ENCODE measurements around the gene DNAJB13. TPM values are rescaled to one million over a fixed set of nuclear protein-coding genes. Genes with fewer than 3 reads are reported as not detected.

Gene DNAJB13
- total RNA-seq, 3 donors from 2014 or later (not counting 1 experiment from before 2014, with no cell fraction given), result 0.45 TPM; not detected in 2

DNA sequence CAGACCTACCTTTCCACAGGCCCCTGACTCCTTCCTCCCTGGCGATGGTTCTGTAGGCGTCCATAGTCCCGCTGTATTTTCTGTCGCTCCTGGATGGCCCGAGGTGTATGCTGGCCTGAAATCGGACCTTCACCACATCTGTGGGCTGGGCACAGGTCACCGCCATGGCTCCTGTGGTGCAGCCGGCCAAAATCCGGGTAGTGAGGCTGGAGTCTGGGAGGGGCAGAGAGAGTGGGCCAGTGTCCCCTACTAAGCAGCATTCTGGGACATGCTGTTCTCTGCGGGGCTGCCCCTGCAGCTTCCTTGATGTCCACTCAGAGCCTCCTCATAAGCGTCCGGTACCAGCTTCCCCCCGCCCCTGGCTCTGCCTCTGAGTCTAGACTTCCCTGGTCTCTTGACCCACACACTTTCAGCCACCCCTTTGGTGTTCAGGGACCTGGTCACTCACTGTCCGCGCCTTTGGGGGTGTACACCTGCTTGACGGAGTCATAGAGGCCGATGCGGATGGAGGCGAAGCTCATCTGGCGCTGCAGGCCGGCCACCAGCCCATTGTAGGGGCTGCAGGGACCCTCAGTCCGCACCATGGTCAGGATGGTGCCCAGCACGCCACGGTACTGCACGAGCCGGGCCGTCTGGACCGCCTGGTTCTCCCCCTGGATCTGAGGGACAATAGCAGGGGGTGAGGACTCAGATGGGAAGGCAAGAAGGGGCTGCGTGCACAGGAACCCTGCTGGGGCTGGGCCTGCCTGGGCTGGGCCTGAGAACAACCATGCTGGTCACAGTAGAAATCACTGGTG lies 55.1 kb downstream of the DNAJB13 start:
- H3K4me1 ChIP-seq (ENCODE audit: control insufficient read depth, insufficient read depth, low read length), result peaks cover 80% of the 10 kb centered on the region
- H3K4me1 Mint-ChIP-seq, result peaks cover 75 to 81% of the 10 kb centered on the region in 2 donors
- 97% methylated on average over 29 of the region's 29 CpGs for WGBS (ENCODE audit: insufficient coverage)
- intact Hi-C loops (cut with micrococcal nuclease), result loop anchor here (1.0 to 2.0 kb wide), 3 partner anchors 11 to 41 kb away; no protein-coding TSS in a partner anchor
- H3K4me3 Mint-ChIP-seq, result peak overlapping the region; percentile 86
- H3K27ac ChIP-seq (ENCODE audit: low read length), result peak overlapping the region; percentile 76
- H3K9me3 Mint-ChIP-seq, result no peaks in the 10 kb centered on the region
- DNase-seq, result peak in 1 of 2 donors; percentile 13
- no peak overlapping the region for H3K4me3 ChIP-seq (ENCODE audit: low read length)
- no peaks in the 10 kb centered on the region for H3K9me3 ChIP-seq (ENCODE audit: control insufficient read depth, insufficient read depth, low read length)
- TF ChIP-seq, protein P1, sequence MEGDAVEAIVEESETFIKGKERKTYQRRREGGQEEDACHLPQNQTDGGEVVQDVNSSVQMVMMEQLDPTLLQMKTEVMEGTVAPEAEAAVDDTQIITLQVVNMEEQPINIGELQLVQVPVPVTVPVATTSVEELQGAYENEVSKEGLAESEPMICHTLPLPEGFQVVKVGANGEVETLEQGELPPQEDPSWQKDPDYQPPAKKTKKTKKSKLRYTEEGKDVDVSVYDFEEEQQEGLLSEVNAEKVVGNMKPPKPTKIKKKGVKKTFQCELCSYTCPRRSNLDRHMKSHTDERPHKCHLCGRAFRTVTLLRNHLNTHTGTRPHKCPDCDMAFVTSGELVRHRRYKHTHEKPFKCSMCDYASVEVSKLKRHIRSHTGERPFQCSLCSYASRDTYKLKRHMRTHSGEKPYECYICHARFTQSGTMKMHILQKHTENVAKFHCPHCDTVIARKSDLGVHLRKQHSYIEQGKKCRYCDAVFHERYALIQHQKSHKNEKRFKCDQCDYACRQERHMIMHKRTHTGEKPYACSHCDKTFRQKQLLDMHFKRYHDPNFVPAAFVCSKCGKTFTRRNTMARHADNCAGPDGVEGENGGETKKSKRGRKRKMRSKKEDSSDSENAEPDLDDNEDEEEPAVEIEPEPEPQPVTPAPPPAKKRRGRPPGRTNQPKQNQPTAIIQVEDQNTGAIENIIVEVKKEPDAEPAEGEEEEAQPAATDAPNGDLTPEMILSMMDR (IDR thresholded peaks at IDR 0.05), result no peak
- H3K36me3 Mint-ChIP-seq, result no peaks in the 10 kb centered on the region
- peaks cover 8% of the 10 kb centered on the region for H3K36me3 ChIP-seq (ENCODE audit: control insufficient read depth, insufficient read depth, low read length)
- H3K27ac Mint-ChIP-seq, result peak overlapping the region; percentile 91 to 93
- no peaks in the 10 kb centered on the region for H3K27me3 ChIP-seq (ENCODE audit: control insufficient read depth, insufficient read depth, low read length)
- H3K27me3 Mint-ChIP-seq (ENCODE audit: low read depth in 2 of 2), result no peaks in the 10 kb centered on the region
- no peak for ATAC-seq

GRCh38 chr11:74006743-74007304 lies 56.0 kb downstream of the DNAJB13 start:
- Mint-ChIP-seq H3K4me1 (peaks cover 73 to 81% of the 10 kb centered on the region in 2 donors), H3K27me3 (ENCODE audit: low read depth in 2 of 2) (no peaks in the 10 kb centered on the region), H3K36me3 (no peaks in the 10 kb centered on the region), H3K27ac (peak overlapping the region; percentile 91 to 93), H3K9me3 (no peaks in the 10 kb centered on the region), H3K4me3 (no peak overlapping the region)
- DNase-seq, result peak in 1 of 2 donors; percentile 10
- Histone ChIP-seq H3K4me3 (ENCODE audit: low read length) (no peak overlapping the region), H3K36me3 (ENCODE audit: control insufficient read depth, insufficient read depth, low read length) (peaks cover 4% of the 10 kb centered on the region), H3K27ac (ENCODE audit: low read length) (no peak overlapping the region), H3K9me3 (ENCODE audit: control insufficient read depth, insufficient read depth, low read length) (no peaks in the 10 kb centered on the region), H3K27me3 (ENCODE audit: control insufficient read depth, insufficient read depth, low read length) (no peaks in the 10 kb centered on the region), H3K4me1 (ENCODE audit: control insufficient read depth, insufficient read depth, low read length) (peaks cover 80% of the 10 kb centered on the region)
- intact Hi-C loops (cut with micrococcal nuclease), result no loop called here
- WGBS (ENCODE audit: insufficient coverage), result 98% methylated on average over 7 of the region's 7 CpGs
- ATAC-seq, result no peak
- TF ChIP-seq, protein P1 (IDR thresholded peaks at IDR 0.05), result no peak

- DNase-seq (no peak), ATAC-seq (no peak)
- Histone ChIP-seq H3K9me3 (ENCODE audit: control insufficient read depth, insufficient read depth, low read length) (no peaks in the 10 kb centered on the region), H3K4me1 (ENCODE audit: control insufficient read depth, insufficient read depth, low read length) (peaks cover 82% of the 10 kb centered on the region), H3K4me3 (ENCODE audit: low read length) (no peak overlapping the region), H3K36me3 (ENCODE audit: control insufficient read depth, insufficient read depth, low read length) (peaks cover 4% of the 10 kb centered on the region), H3K27ac (ENCODE audit: low read length) (peak overlapping the region; percentile 13), H3K27me3 (ENCODE audit: control insufficient read depth, insufficient read depth, low read length) (no peaks in the 10 kb centered on the region)
- TF ChIP-seq, protein P1 (IDR thresholded peaks at IDR 0.05), result no peak
- Mint-ChIP-seq H3K9me3 (no peaks in the 10 kb centered on the region), H3K4me3 (no peak overlapping the region), H3K27ac (peak overlapping the region; percentile 58 to 73), H3K27me3 (ENCODE audit: low read depth in 2 of 2) (no peaks in the 10 kb centered on the region), H3K36me3 (no peaks in the 10 kb centered on the region), H3K4me1 (peaks cover 65 to 74% of the 10 kb centered on the region in 2 donors)
- intact Hi-C loops (cut with micrococcal nuclease), result no loop called here
- WGBS (ENCODE audit: insufficient coverage), result 91% methylated on average over 6 of the region's 6 CpGs
Observed at GRCh38 chr11:74007691-74008372, 57.0 kb downstream of the DNAJB13 start.
